ENCODE data around the gene PLXND1.
"Not testable (repeated sequence)": the region's sequence is repeated elsewhere in the genome, so short reads cannot be mapped to it uniquely, and the experiment has no call there.

PLXND1 gene, protein sequence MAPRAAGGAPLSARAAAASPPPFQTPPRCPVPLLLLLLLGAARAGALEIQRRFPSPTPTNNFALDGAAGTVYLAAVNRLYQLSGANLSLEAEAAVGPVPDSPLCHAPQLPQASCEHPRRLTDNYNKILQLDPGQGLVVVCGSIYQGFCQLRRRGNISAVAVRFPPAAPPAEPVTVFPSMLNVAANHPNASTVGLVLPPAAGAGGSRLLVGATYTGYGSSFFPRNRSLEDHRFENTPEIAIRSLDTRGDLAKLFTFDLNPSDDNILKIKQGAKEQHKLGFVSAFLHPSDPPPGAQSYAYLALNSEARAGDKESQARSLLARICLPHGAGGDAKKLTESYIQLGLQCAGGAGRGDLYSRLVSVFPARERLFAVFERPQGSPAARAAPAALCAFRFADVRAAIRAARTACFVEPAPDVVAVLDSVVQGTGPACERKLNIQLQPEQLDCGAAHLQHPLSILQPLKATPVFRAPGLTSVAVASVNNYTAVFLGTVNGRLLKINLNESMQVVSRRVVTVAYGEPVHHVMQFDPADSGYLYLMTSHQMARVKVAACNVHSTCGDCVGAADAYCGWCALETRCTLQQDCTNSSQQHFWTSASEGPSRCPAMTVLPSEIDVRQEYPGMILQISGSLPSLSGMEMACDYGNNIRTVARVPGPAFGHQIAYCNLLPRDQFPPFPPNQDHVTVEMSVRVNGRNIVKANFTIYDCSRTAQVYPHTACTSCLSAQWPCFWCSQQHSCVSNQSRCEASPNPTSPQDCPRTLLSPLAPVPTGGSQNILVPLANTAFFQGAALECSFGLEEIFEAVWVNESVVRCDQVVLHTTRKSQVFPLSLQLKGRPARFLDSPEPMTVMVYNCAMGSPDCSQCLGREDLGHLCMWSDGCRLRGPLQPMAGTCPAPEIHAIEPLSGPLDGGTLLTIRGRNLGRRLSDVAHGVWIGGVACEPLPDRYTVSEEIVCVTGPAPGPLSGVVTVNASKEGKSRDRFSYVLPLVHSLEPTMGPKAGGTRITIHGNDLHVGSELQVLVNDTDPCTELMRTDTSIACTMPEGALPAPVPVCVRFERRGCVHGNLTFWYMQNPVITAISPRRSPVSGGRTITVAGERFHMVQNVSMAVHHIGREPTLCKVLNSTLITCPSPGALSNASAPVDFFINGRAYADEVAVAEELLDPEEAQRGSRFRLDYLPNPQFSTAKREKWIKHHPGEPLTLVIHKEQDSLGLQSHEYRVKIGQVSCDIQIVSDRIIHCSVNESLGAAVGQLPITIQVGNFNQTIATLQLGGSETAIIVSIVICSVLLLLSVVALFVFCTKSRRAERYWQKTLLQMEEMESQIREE (N-terminal part only)

DNA sequence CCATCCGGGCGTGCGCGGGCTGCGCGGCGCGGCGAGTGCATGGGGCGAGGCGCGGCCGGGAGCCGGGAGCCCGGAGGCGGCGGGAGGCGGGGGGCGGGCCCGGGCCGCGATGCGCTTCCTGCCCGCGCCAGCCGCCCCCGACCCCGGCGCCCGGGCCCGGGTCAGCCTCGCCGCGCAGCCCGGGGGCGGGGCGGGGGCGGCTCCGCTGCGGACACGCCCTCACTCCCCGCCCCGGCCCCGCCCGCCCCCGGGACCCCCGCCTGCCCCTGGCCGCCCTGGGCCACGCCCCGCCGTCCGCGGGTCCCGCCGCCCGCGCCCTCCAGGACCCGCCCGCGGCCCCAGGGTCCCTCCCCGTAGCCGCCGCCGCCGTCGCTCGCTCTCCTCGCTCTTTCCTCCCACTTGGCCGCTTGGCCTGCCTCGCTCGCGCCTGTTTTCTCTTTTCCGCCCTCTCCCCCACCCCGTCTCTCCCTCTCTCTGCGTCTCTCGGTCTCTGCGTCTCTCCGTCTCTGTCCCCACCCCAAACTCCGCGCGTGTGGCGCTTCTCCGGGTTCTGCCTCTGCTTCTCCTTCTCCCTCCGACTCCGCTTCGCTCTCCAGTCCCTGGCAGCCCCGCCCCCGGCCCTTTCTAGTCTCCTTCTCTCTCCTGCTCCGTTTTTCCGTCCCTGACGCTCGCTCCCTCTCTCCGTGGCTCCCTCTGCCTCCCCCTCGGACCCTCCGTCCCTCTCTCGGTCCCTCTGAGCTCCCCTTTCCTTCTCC, at the start of gene PLXND1:
PLXND1 (minus strand) TSS at position 41 of the 755 bp plus-strand sequence; CDS start at position 4, 37 bp downstream.
- peak; percentile 88 for DNase-seq (ENCODE audit: low spot score)

GRCh38 chr3:129655291-129655700, 48.8 kb upstream of the PLXND1 start:
- DNase-seq (ENCODE audit: low spot score) = no peak

DNA sequence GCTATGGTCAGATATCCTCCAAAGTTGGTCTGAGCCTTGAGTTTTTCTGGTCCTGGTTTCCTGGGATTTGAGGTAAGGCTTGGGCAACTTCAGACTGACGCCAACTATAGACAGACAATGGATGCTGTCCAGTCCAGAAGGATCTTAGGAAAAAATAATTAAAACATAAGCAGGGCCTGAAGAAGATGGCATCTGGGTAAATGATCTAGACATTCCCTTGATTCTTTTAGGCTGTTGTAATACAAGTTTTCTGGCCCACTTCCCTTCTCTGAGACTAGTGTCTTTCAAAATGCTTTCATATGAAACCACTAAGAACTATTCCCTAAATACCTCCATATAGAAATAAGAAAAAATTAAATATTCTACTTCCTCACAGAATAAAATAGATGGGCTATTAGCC, 47.7 kb upstream of the PLXND1 start:
- DNase-seq (ENCODE audit: low spot score) = peak; percentile 20

- DNase-seq (ENCODE audit: low spot score) = no peak
These were observed 46.5 kb upstream of the PLXND1 start for GRCh38 chr3:129653019-129653418.

DNA sequence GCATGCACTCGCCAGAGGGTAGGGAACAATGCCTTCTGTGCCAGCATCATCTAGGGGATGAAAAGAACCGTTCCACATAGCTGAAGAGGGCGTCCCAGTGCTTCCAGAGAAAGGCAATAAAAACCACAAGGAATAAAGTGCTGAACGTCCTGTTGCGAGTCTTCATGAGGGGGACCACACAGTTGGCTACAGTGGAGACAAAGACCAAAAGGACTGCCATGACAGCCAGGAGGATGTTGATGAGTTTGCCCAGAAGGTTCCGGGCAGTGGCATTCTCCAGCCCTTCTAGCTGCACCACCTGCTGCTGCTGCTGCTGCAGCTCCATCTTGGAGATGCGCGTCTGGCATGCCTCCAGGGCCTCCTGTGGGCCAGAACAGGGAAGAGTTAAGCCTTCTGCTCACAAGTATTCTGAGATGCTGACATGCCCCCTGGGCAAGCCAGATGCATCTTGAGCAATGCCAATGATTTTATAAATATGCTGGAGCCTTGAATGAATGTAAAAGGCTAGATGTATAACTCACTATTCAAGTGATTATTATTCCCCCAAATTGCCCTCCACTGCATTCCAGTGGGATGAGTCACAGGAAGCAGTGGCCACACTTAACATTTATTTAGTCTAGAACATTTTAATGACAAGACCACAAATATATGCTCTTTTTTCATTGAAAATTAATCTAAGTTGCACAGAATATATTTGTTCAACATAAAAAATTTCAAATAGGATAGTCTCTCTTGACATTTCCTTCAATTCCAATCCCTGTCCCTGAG, 45.1 kb upstream of the PLXND1 start:
- peak; percentile 50 for DNase-seq (ENCODE audit: low spot score)

GRCh38 chr3:129650256-129650872, 43.9 kb upstream of the PLXND1 start:
- DNase-seq (ENCODE audit: low spot score) = peak; percentile 40

DNA sequence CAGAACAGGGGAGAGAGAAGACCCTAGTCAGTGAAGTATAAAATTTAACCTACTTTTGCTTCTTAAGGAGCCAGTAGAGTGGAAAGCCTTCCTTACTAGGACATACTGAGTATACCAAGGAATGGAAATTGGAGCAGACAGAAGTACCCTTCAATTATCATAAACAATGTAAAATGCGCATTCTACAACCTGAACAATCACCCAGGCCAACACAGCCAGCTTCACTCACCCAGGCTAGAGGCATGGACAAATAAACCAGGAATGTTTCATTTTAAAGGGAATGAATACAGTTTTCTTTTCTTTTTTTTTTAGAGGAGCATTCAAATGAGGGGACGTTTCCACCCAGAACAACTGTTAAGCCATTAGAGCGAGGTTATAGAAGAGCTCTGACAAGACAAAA, 41.9 kb upstream of the PLXND1 start:
- no peak for DNase-seq (ENCODE audit: low spot score)

DNA sequence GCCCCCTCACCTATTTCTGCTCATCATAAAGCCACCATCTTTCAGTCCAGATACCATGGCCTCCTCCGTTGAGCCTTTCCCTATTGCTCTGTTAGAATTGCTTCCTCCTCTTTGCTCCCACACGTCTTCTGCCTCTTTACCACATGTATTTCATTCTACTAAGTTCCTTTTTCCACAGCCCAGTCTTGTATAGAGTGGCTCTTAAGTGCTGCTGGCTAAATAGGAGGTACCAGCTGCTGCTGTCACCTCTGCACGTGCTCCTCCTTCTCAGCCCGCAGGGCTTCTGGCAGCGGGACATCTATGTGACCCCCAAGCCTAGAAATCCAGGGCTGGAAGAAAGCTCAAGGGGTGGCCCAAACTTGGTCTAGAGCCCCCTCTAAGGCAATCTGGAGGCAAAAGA, 38.8 kb upstream of the PLXND1 start:
- no peak for DNase-seq (ENCODE audit: low spot score)

DNA sequence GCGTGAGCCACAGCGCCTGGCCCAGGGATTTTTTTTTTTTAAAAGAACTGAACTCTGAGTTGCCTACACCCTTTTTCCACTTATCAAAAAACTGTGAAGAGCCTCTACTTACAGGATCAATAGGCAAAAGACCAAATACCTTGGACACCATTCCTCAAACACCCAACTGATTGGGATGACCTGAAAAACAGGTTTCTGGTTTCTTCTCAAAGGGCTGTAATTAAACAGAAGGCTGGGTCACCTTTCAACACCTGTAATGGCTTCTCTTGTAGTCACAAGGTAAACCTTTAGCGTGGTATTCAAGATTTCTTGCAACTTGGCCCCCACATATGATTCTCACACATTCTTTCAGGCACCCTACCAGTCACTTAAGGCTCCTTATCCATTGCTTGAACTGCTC, 38.4 kb upstream of the PLXND1 start:
- DNase-seq (ENCODE audit: low spot score) = no peak

DNA sequence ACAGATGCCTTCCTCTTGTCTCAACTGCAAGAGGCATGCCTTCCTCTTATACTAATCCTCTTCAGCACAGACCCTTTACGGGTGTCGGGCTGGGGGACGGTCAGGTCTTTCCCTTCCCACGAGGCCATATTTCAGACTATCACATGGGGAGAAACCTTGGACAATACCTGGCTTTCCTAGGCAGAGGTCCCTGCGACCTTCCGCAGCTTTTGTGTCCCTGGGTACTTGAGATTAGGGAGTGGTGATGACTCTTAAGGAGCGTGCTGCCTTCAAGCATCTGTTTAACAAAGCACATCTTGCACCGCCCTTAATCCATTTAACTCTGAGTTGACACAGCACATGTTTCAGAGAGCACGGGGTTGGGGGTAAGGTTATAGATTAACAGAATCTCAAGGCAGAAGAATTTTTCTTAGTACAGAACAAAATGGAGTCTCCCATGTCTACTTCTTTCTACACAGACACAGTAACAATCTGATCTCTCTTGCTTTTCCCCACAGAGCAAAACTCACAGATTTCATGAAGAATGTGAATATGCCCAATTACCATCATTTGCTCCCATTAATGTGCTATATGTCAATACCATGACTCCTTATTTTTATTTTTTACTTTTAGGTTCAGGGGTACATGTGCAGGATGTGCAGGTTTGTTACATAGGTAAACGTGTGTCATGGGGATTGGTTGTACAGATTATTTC, 35.2 kb upstream of the PLXND1 start:
- not testable (repeated sequence) for DNase-seq (ENCODE audit: low spot score)

DNA sequence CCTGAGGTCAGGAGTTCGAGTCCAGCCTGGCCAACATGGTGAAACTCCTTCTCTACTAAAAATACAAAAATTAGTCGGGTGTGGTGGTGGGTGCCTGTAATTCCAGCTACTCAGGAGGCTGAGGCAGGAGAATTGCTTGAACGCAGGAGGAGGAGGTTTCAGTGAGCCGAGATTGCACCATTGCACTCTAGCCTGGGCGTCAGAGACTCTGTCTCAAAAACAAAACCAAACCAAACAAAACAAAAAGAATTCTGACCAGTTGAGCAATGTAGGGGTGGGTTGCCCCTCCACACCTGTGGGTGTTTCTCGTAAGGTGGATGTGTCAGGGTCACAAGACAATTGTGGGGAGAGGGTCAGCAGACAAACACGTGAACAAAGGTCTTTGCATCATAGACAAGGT, 34.5 kb upstream of the PLXND1 start:
- DNase-seq (ENCODE audit: low spot score) = not testable (repeated sequence)

DNA sequence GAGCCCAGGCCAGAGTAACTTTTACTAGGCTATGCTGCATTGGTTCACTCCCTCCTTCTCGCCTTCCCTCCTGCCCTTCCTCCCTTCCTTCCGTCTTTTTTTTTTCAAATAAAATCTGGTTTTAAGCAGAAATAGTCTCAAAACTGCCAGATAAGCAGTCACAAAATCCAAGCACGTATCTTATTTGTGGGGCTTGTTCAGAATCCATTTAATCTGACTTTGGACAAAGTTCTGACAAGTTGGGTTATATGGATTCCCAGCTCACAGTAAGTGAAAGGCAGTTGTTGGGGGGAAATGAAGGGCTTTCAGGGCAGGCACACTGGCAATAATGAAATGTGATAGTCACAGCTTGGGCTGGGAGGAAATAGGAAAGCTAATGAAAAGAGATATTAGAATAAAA, 32.0 kb upstream of the PLXND1 start:
- DNase-seq (ENCODE audit: low spot score) = no peak

DNA sequence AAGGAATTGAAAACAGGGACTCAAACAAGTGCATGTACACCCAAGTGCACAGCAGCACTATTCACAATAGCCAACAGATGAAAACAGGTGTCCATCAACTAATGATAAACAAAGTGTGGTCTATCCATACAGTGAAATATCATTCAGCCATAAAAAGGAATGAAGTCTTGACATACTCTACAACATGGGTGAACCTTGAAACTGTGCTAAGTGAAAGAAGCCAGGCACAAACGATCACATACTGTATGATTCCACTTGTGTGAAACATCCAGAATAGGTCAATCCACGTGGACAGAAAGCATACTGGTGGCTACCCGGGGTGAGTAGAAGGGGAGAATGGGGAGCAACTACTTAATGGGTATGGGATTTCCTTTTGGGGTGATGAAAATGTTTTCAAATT, 29.6 kb upstream of the PLXND1 start:
- DNase-seq (ENCODE audit: low spot score) = no peak

DNA sequence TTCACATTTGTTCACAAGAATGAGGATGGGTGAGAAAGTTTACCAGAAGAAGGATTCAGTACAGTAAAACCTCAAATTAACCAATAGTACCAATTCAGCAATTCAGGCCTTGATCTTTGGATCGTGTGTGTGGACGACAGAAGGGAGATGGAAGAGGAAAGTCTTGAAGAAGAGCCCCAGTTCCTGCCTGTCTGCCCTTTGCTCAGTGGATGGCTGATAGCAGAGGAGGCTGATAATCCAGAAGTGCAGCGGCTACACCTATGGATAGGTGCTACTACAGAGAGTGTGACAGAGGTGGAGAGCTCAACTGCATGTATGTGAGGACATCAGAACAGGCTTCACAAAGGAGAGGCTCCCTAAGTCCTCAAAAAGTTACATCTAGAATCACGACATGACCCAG, 29.2 kb upstream of the PLXND1 start:
- no peak for DNase-seq (ENCODE audit: low spot score)

DNA sequence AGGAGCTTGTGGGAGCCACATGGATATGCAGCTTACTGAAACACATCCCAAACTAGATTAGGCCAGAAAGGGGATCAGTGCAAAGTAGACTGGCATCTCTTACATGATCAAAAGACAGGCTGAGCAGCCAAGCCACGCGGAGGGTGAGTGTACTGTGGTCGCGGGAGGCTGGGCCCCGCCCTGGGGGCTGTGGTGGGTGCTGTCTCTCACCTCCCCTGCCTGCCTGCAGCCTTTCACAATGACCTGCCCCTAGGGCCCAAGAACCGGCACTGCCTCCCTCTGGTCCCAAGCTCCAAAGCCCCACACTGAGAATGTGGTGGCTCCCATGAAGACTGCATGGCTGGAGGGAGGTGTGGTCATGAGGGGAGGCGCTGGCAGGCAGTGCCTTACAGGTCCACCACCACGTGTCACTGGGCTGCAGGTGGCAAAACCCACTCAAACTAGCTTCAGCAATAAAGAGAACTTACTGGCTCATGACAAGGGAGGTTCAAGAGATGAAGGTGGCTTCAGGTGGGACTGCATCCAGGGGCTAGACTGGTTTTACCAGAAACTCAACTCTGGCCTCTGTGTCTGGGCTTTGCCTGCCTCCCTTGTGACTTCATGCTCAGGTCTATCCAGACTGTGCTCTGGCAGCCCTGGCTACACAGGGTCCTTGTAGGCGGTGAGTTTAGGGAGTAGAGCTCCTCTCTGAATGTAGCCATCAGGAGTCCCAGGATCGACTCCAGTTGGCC, 27.4 kb upstream of the PLXND1 start:
- no peak for DNase-seq (ENCODE audit: low spot score)

DNA sequence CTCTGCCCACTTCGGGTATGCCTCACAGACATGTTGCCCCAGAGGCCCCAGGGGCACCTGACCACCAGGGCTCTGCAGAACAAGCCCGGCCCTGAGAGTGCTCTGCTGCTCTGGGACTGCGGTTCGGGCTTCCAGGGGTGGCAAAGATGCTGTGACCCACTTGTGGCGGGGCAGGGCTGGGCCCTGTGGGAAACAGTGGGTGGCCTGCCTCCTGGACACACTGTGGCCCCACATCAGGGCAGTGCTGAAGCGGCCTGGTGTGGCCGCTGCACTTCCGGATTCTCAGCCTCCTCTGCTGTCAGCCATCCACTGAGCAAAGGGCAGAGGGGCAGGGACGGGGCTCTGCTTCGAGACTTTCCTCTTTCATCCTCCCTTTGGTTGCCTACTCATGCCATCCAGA, 26.5 kb upstream of the PLXND1 start:
- no peak for DNase-seq (ENCODE audit: low spot score)

GRCh38 chr3:129632556-129632955, 26.1 kb upstream of the PLXND1 start:
- DNase-seq (ENCODE audit: low spot score) = no peak

- DNase-seq (ENCODE audit: low spot score) = no peak
These were observed 25.6 kb upstream of the PLXND1 start for GRCh38 chr3:129632056-129632455.

- DNase-seq (ENCODE audit: low spot score) = no peak
These were observed 22.5 kb upstream of the PLXND1 start for GRCh38 chr3:129629011-129629410.
